Amygdala (tissue), 56 donors: ENCODE results near the gene CTBP1.
"Not testable (repeated sequence)": the region's sequence is repeated elsewhere in the genome, so short reads cannot be mapped to it uniquely, and the experiment has no call there.

Source experiments
- DNase-seq, 56 donors: peaks; one replicate each; lab custom pipeline; 2025; lab: John Stamatoyannopoulos, UW

The CTBP1 gene

DNA sequence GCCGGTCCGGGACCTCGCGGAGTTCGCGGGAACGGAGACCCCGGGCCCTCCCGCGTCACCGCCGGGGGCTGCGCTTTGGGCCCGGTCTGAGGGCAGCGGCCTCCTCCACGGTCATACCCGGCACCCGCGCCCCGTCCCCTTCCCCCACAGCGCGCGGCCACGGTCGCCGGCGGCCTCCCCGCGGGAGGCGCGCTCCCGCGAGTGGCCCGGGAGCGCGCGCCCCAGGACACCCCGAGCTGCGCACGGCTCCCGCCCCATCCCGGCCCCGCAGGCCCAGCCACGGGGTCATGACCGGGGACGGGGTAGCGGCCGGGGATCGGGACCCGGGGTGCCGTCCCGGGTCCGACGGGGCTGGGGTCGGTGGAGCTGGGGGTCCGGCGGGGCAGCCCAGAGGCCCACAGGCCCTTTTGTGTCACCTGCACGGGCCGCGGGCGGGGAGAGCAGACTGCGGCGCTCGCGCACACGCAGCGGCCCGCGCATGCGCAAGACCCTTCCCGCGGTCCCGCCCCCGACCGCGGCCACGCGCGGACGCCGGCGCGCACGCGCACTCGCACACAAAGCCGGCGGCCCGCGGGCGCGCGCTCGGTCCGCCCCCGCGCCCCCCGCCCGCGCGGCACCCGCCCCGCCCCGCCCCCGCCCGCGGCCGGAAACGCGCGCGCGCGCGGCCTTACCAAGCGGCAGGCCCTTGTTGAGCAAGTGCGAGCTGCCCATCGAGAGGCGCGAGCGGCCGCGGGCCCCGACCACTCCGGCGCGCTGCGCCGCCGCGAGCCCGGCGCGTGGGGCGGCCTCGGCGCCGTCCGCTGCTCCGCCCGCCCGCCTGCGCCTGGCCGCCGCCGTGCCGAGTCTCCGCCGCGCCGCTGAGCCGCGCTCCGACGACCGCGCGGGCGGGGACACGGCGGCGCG, at the start of gene CTBP1:
TSS of gene CTBP1 (minus strand) at position 886 of the 903 bp plus-strand sequence. CDS start 7,799 bp downstream, outside the sequence.
- DNase-seq, result peak in 43 of 56 donors; percentile 22 to 97 (median 78)

DNA sequence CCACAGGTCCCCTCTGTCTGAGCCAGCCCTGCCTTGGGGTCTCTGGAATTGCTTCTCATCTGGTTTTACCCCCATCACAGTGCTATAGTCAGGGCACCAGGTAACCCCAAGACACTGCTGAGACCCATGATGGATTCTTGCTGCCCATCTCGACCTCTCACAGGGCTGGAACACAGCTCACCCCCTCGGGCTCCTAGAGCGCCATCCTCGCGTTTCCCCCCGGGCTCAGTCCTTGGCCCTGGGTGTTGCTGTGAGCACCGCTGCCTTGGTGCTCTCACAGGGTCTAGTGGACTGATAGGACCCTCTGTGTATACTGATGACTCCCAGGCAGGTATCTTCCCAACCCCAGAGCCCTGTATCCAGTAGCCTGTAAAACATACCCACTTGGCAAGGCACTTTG, 49.5 kb upstream of the CTBP1 start:
- no peak for DNase-seq

DNA sequence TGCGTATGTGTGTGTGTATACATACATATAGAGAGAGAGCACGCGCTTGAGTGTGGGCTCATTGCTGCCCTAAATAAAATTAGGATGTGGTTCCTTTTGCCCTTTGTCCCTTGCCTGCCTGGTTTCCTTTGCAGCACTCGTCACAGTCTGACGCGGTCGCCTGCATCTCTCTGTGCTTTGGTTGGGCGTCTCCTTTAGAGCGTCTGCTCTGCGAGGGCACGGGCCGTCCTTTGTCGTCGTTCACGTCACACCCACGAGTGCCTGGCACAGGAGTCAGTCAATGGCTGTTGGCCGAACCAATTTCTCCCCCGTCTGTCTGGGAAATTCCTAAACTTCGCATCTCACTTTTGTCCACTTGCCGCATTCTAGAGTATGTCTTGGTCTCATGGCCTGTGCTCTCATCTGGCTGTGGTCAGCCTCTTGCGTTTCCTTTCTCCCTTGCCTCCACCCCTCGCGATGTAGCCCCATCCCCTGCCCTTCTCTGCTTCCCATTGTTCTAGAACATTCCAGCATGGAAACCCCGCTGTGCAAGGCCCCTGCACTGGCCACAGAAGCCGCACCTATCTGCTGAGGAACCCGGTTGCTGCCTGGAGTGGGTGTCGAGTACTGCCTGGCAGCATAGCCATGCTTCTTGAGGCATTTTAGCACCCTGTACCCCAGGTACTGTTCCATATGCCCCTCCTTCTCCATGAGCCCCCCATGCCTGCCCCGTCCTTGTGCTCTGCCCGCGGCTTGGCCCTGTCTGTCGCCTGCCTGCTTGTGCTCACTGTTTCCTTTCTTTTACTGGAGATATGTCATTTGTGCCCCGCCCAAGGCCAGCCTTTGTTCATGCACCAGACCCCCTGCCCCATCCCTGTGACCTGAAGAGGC, 48.8 kb upstream of the CTBP1 start:
- DNase-seq, result no peak

DNA sequence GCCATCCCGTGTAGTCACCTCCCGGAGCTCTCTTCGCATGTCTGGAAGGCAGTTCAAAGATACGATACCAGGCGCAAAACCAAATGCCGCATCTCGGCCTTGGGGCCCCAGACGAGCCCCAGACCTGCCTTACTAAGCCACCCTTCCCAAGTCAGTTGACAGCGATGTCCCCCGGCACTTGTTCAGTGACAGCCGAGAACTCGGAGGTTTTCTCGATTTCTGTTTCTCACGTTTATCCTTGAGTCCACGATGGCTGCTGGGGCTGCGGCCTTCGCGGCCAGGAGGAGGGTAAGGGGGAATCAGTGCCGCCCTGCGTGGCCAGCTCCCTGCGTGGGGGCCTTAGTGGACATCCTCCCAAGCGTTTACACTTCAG, 48.1 kb upstream of the CTBP1 start:
- no peak for DNase-seq

DNA sequence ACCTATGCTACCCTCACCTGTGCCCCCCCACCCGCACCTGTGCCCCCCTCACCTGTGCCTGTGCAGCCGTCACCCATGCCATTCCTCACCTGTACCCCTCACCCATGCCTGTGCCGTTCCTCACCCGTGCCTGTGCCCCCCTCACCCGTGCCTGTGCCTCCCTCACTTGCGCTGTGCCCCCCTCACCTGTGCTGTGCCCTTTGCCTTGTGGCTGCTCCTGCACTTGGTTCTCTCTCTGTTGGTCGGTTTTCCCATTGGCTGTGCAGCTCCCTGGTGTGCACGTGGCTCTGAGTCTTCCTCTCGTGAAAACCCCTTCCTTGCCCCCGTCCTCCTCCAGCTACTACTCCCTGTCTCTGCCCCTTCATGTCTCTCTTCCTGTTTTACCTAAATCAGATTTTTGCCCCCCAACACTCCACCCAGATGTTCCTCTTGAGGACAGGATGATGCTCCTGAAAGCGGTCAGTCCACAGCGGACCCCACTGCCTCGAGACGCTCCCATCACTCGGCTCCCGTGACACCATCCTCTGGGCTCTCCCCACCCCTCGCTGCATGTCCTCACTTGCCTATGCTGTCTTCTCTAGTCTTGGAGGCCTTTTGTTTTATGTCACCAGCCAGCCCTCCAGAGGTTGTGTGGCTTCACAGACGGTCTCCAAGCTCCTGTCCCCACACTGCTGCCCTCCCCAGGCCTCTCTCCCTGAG, 47.5 kb upstream of the CTBP1 start:
- DNase-seq, result no peak

DNA sequence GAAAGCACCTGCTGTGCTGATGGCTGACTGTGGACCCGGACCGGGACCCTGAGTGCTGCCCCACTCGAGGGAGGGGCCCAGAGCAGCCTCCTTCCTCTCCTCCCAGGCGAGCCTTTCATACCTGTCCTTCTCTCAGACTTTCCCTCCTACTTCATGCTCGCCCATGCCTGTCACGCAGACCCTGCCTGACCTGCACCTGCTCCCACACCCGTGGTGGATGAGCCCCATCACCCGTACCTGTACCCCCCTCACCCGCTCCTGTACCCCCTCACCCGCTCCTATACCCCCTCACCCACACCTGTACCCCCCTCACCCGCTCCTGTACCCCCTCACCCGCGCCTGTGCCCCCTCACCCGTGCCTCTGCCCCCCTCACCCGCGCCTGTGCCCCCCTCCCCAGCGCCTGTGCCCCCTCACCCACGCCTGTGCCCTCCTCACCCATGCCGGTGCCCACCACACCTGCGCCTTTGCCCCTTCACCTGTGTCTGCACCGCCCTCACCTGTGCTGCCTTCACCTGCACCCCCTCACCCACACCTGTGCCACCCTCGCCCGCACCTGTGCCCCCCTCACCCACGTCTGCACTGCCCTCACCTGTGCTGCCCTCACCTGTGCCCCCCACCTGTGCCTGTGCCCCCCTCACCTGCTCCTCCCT, 46.6 kb upstream of the CTBP1 start:
- no peak for DNase-seq

DNA sequence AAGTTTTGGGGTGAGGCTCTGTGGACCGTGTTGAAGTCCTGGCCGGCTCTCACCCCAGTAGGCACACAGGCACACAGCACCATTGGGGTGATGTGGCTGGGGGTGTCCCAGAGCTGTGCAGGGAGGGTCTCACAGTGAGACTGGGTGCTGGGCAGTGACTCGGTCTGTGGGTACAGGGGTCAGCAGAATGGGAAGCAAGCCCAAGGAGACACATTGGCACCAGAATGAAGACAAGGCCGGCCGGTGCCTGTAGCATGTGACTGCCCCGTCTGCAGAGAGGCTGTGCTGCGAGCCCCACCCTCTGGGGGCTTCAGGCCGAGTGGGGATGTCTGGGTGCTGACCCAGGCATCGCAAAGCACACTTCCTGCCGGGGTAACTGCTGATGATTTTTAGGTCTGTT, 46.0 kb upstream of the CTBP1 start:
- no peak for DNase-seq

DNA sequence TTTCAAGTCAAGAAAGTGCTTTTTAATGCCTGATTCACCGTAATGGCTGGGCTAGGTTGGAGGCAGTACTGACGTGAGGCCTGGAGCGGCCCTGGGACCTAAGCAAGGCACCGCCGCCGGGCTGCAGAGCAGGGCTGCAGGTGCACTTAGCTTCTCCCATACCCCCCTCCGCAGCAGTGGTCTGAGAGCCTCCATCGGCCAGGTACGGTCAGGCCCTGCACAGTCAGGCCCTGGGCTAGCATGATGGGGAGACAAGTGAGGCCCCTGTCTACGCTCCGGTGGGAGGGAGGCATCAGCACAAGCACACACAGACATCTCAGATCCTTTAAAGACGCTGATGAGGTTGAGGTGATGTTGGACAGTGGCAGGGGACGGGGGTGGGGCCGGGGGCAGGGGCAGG, 45.5 kb upstream of the CTBP1 start:
- DNase-seq, result no peak

DNA sequence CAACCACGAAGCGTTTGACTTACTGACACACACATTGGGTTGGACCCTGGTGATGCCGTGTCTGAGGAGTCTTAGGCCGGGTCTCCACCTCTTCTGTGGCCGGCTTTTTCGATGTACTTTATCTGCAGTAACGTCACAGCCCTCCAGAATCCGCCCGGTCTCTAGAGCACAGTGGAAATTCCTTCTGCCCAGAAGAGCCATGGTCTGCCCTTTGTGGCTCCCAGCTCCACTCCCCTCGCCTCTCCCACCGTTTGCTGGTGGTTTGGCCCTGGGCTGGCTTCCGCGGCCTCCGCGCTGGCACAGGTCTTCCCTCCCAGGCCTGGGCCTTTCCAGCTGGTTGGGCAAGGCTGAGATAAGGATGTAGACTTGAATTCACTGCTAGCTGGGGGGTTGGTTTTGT, 45.1 kb upstream of the CTBP1 start:
- DNase-seq, result no peak

DNA sequence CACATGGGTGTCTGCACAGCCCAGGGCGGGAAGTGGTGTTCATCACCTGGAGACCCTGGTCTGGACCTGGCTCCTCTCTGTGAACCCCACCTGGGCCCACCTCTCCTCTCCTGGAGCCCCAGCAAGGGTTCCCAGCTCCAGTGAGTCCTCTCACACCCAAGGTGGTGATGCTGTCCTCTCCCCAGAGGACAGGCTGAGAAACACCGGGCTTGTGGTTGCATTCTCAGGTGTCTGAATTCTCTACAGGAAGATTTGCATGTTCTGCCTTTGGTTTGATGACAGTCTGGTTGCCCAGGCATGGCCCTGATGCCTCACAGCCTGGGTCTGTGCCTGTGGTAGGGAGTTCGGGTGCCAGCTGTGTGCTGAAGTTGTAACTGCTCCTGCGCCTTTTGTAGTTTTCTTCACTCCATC, 44.6 kb upstream of the CTBP1 start:
- DNase-seq, result no peak

DNA sequence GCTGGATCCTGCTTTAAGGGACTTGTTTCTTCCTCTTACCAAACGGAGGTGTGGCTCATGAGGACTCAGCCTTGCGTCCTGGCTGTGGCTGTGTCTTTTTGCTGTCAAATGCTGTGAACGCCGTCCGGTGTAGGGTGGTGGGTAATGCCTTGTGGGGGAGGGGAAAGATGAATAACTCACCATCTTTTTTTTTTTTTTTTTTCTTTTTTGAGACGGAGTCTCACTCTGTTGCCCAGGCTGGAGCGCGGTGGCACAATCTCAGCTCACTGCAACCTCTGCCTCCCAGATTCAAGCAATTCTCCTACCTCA, 43.7 kb upstream of the CTBP1 start:
- DNase-seq, result not testable (repeated sequence)

DNA sequence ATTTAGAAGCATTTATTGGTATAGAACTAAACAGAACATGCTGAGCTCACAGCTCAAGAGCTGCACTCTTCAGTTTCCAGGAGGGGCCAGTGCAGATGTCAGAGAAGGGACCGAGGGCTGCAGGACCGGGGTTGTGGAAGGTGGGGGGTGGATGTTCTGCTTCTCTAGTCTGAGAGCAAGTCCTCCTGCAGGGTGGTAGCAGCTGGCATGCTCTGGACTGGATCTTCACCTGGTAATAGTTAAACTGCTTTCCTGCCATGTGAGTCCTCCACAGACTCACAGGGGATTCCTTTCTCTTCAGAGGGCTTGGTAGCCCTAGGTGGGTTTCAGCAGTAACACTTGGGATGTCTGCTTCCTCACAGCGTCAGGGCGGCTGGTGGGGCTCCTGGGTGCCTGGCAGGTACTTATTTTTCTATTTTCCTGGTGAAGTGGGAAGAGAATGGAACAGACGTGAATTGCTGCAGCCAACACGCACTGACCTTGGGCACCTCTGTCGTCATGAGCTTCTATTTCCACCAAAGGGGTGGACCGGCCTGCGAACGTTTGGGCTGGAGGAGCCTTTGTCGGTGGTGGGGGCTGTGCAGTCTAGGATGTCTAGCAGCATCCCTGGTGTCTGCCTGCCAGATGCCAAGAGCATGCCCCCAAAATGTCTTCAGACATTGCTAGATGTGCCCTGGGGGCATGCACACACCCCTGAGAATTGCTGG, 43.2 kb upstream of the CTBP1 start:
- no peak for DNase-seq

DNA sequence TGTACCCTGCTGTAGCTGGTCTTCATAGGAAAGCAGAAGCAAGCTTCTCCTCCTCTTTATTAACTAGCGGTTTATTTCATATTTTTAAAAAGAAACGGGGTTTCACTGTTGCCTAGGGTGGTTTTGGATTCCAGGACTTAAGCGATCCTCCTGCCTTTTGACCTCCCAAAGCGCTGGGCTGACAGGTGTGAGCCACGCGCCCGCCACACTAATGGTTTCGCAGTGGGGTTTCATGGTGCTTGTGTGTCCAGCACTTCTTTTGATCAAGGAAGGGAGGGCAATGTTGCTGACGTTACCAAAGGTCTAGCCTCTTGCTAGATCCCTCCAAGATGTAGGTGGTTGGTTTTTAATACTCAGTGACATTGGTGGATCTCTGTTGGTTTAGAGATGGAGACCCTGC, 42.2 kb upstream of the CTBP1 start:
- DNase-seq, result no peak

DNA sequence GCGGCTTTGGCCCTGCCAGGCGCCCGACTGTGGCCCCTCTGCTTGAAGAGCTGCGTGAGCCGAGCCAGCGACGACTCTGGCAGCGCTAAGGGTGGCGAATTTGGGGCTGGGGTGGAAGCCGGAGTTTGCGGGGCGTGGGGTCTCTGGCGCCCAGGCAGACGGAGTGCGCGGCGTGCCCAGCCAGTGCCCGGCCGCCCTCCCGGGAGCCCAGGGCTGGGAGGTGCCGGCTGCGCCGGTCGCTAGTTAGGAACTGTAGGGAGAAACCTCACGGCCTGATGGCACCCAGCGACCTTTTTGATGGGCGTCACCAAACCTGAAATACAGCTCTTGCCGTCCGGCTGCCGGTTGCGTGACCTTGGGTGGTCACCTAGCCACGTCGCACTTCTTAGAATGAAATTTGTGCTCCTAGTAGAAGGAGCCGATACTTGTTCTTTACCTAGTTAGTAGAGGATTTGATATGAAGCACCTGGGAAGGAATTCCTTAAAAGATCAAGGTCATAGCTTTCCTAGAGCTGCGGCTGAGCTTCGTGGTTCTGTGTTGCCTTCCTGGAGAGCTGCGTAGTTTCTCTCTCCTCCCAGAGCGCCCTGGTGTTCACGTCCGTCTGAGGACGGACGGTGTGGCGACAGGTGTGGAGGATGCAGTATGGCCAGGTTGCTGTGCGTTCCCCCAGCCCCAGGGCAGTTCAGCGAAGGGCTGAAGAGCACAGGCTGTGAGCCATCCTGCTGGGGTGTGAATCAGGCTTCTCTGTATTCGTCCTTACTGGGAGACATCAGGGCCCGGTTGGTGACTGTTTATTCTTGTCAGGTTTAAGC, 41.4 kb upstream of the CTBP1 start:
- no peak for DNase-seq

DNA sequence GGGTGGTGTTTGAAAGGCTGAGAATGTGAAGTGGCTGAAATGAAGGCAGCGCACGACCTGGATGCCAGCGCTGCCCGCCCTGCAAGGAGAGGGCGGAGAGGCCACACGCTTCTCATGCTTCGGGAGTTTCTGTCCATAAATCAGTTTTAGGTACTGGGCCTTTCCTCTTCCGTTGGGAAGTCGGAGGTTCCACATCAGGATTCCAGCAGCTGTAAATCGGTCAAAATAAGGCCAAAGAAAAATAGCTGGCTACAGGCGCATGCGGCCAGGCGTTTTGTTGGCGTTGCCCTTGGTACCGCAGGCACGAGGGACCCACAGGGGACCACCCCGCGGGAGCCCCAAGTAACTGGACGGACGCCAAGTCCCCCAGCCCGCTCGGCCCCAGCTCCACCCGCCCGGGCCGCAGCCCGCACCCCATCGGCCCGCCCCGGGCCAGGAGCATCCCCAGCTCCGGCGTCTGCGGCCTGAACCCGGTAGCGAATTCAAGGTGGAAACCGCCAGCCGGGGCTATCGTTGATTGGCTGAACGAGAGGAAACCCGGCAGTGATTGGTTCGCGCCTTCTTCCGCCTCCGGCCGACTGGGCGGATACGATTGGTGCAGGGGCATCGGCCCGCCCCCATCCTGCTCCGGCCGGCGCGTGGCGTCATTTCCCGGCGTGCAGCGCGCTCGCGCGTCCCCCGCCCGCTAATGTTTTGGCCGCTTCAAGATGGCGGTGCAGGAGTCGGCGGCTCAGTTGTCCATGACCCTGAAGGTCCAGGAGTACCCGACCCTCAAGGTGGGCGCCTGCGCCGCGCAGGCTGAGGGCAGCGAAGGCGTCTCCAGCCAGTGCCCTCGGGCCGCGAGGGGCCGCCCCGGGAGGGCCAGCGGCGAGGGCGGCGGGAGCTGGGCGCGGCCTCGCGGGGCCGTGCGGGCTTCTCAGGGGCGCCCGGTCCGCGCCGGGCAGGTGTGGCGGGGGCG, 40.6 kb upstream of the CTBP1 start, which contains the start of gene MAEA:
TSS of gene MAEA (plus strand) at position 685 of the 958 bp plus-strand sequence. CDS start at position 708, 23 bp downstream.
- DNase-seq, result peak; percentile 74 to 99 (median 95)

DNA sequence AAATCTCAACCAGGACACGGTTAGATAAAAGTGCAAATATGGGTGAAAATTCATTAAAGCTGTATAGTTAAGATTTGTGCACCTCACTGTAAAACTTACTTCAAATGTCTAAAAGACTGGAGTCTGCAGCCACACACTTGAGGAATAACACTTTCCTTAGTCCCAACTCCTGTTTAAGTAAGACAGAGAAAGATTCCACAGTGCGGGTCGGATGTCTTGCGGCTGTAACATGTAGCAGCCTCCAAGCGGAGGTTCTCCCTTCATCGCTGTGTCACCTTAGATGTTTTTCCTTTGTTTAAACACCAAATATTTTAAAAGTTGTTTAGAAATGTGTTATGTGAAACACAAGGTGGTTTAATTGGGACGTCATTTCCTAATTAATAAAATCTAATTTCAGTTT, 39.9 kb upstream of the CTBP1 start:
- no peak for DNase-seq

DNA sequence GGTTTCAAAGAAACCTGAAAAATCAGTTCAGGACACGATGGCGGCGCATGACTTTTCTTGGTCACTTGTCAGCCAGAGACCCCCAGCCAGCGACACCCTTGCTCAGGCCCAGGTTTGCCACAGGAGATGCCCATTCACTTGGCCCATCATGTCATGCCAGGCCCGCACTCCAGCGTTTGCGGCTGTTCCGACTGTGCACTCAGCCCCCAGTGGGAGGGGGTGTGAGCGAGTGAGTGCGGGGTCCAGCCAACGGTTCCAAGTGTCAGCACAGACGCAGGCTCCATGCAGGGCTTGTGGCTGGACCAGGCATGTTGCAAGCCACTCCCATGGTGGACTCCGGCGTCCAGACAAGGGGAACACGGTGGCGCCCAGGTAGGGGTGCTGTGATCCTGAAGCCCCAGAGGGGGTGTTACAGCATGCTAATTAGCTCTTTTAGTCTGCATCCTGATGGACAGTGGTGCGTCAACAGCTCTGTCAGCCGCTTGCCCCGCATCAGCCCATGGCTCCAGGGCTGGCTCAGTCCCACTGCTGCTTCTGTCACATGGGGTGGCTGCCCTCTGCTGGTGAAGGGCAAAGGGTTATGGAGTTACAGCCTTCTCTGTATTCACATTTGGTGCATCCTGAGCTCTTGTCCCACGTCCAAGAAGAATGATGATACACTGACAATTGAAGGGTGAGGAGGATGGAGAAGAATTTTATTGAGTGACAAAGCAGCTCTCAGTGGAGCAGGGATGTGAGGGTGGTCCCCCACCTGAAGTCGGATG, 37.0 kb upstream of the CTBP1 start:
- no peak for DNase-seq
